HEK293 (cell line): ENCODE data around the gene MRPL28.
A peak's percentile ranks its signal among the peaks of the same experiment; 100 is the strongest.

Experiments
- AEBP2 ChIP-seq: fragments of 450-650 bp; formaldehyde crosslinking; IDR thresholded peaks from 2 replicates; pipeline ENCODE4 v1.5.1; 2016; ENCODE audit warnings: missing biosample characterization, missing genetic modification characterization, borderline replicate concordance
- CTCF ChIP-seq: fragments of 450-650 bp; formaldehyde crosslinking; IDR thresholded peaks from 2 replicates; pipeline ENCODE4 v1.5.1; 2016; ENCODE audit warnings: missing biosample characterization, missing genetic modification characterization
- HOXD13 ChIP-seq: sonication (generic); formaldehyde crosslinking; IDR thresholded peaks from 2 replicates; pipeline ENCODE4 v1.8.0; 2022; ENCODE audit warnings: missing genetic modification reagents, borderline replicate concordance
- KLF10 ChIP-seq: fragments of 450-650 bp; IDR thresholded peaks from 2 replicates; pipeline ENCODE4 v1.5.1; 2018; ENCODE audit warnings: missing biosample characterization, mild to moderate bottlenecking, missing genetic modification characterization
- MYNN ChIP-seq: fragments of 450-650 bp; formaldehyde crosslinking; IDR thresholded peaks from 2 replicates; pipeline ENCODE4 v1.5.1; 2016; ENCODE audit warnings: missing biosample characterization, missing genetic modification characterization, borderline replicate concordance
- PBX3 ChIP-seq: sonication (generic); formaldehyde crosslinking; IDR thresholded peaks from 2 replicates; pipeline ENCODE4 v1.8.1; 2022; ENCODE audit warnings: mild to moderate bottlenecking, moderate library complexity, missing genetic modification reagents
- SP3 ChIP-seq: fragments of 450-650 bp; formaldehyde crosslinking; IDR thresholded peaks from 2 replicates; pipeline ENCODE4 v1.5.1; 2016; ENCODE audit warnings: missing biosample characterization, missing genetic modification characterization
- SP7 ChIP-seq: fragments of 450-650 bp; formaldehyde crosslinking; IDR thresholded peaks from 2 replicates; pipeline ENCODE4 v1.5.1; 2016; ENCODE audit warnings: missing biosample characterization, missing genetic modification characterization
- TSHZ1 ChIP-seq: fragments of 450-650 bp; formaldehyde crosslinking; IDR thresholded peaks from 2 replicates; pipeline ENCODE4 v1.5.1; 2016; ENCODE audit warnings: missing biosample characterization, missing genetic modification characterization, borderline replicate concordance
- YY2 ChIP-seq: fragments of 450-650 bp; formaldehyde crosslinking; IDR thresholded peaks from 2 replicates; pipeline ENCODE4 v1.5.1; 2016; ENCODE audit warnings: missing biosample characterization, missing genetic modification characterization
- ZBTB10 ChIP-seq: fragments of 450-650 bp; formaldehyde crosslinking; IDR thresholded peaks from 2 replicates; pipeline ENCODE4 v1.5.1; 2016; ENCODE audit warnings: missing biosample characterization, missing genetic modification characterization
- ZBTB48 ChIP-seq: fragments of 450-650 bp; formaldehyde crosslinking; IDR thresholded peaks from 2 replicates; pipeline ENCODE4 v1.5.1; 2016; ENCODE audit warnings: missing biosample characterization, missing genetic modification characterization
- ZBTB7A ChIP-seq: fragments of 450-650 bp; formaldehyde crosslinking; IDR thresholded peaks from 2 replicates; pipeline ENCODE4 v1.5.1; 2016; ENCODE audit warnings: low read depth, missing biosample characterization, missing genetic modification characterization
- ZNF174 ChIP-seq: fragments of 450-650 bp; formaldehyde crosslinking; IDR thresholded peaks from 2 replicates; pipeline ENCODE4 v1.5.0; 2017; ENCODE audit warnings: missing biosample characterization, mild to moderate bottlenecking, missing genetic modification characterization
- ZNF202 ChIP-seq: fragments of 450-650 bp; formaldehyde crosslinking; IDR thresholded peaks from 2 replicates; pipeline ENCODE4 v1.5.1; 2016; ENCODE audit warnings: missing biosample characterization, missing genetic modification characterization, borderline replicate concordance
- ZNF214 ChIP-seq: fragments of 450-650 bp; formaldehyde crosslinking; IDR thresholded peaks from 2 replicates; pipeline ENCODE4 v1.5.1; 2017; ENCODE audit warnings: missing biosample characterization, mild to moderate bottlenecking, missing genetic modification characterization, borderline replicate concordance
- ZNF280D ChIP-seq: fragments of 450-650 bp; formaldehyde crosslinking; IDR thresholded peaks from 2 replicates; pipeline ENCODE4 v1.5.1; 2016; ENCODE audit warnings: missing biosample characterization, missing genetic modification characterization
- ZNF391 ChIP-seq: fragments of 450-650 bp; formaldehyde crosslinking; IDR thresholded peaks from 2 replicates; pipeline ENCODE4 v1.5.1; 2016; ENCODE audit warnings: low read depth, missing biosample characterization, missing genetic modification characterization, borderline replicate concordance
- ZNF433 ChIP-seq: fragments of 450-650 bp; formaldehyde crosslinking; IDR thresholded peaks from 2 replicates; pipeline ENCODE4 v1.5.1; 2016; ENCODE audit warnings: missing biosample characterization, missing genetic modification characterization, low read depth
- ZNF571 ChIP-seq: fragments of 450-650 bp; formaldehyde crosslinking; IDR thresholded peaks from 2 replicates; pipeline ENCODE4 v1.5.0; 2017; ENCODE audit warnings: missing biosample characterization, missing genetic modification characterization
- ZNF621 ChIP-seq: fragments of 450-650 bp; formaldehyde crosslinking; IDR thresholded peaks from 2 replicates; pipeline ENCODE4 v1.5.1; 2017; ENCODE audit warnings: missing biosample characterization, missing genetic modification characterization
- ZNF670 ChIP-seq: fragments of 450-650 bp; formaldehyde crosslinking; IDR thresholded peaks from 2 replicates; pipeline ENCODE4 v1.5.1; 2016; ENCODE audit warnings: missing biosample characterization, missing genetic modification characterization, low read depth
- ZNF704 ChIP-seq: fragments of 450-650 bp; formaldehyde crosslinking; IDR thresholded peaks from 2 replicates; pipeline ENCODE4 v1.5.1; 2016; ENCODE audit warnings: missing biosample characterization, missing genetic modification characterization
- ZSCAN4 ChIP-seq: fragments of 450-650 bp; formaldehyde crosslinking; IDR thresholded peaks from 2 replicates; pipeline ENCODE4 v1.5.1; 2017; ENCODE audit warnings: missing biosample characterization, missing genetic modification characterization

The MRPL28 gene

GRCh38 chr16:370443-370842 lies at the start of gene MRPL28 (continued):
- peak; percentile 55 for TF ChIP-seq SP7 (tag by site-specific recombination)
- no peak for TF ChIP-seq ZNF280D
- TF ChIP-seq SP3 (tag by site-specific recombination): peak; percentile 85
- no peak for TF ChIP-seq ZBTB7A (tag by site-specific recombination)
- no peak for TF ChIP-seq ZNF174
- TF ChIP-seq KLF10 (tag by site-specific recombination): no peak
- no peak for TF ChIP-seq MYNN
- no peak for TF ChIP-seq YY2
- peak; percentile 100 for TF ChIP-seq ZBTB48
- no peak for TF ChIP-seq ZNF621
- TF ChIP-seq AEBP2 (tag by site-specific recombination): no peak
- peak; percentile 96 for TF ChIP-seq PBX3 (CRISPR knock-in tag)
- TF ChIP-seq ZNF202 (tag by site-specific recombination): no peak
- TF ChIP-seq TSHZ1: no peak
- TF ChIP-seq ZNF571 (tag by site-specific recombination): no peak
- no peak for TF ChIP-seq ZSCAN4 (tag by site-specific recombination)
- TF ChIP-seq HOXD13 (CRISPR knock-in tag): no peak
- TF ChIP-seq ZNF391: no peak
- no peak for TF ChIP-seq ZNF704 (tag by site-specific recombination)
- TF ChIP-seq ZNF214 (tag by site-specific recombination): no peak
- no peak for TF ChIP-seq ZNF670
- TF ChIP-seq ZBTB10 (tag by site-specific recombination): peak; percentile 72
- TF ChIP-seq ZNF433: no peak
- no peak for TF ChIP-seq CTCF (tag by site-specific recombination)
